Smooth muscle cell (in vitro differentiated cells): ENCODE measurements around the gene UBAC2. TPM values are rescaled to one million over a fixed set of nuclear protein-coding genes. Genes with fewer than 3 reads are reported as not detected.

Experiments used
- DNase-seq: peaks from one replicate; lab custom pipeline; 2025; ENCODE audit not compliant: unreplicated experiment; lab: John Stamatoyannopoulos, UW
- H2AFZ ChIP-seq: fragments of 200-600 bp; sonication (generic); 2 replicates; pipeline ENCODE4 v1.6.0; 2016; ENCODE audit warnings: antibody characterized with exemption, low read depth, mild to moderate bottlenecking
- H3F3A ChIP-seq: fragments of 200-600 bp; sonication (generic); 2 replicates; pipeline ENCODE4 v1.6.0; 2017; ENCODE audit warnings: antibody characterized with exemption, low read depth
- H3K27ac ChIP-seq: fragments of 200-600 bp; sonication (generic); 2 replicates; pipeline ENCODE4 v1.5.1; 2016; ENCODE audit warnings: low read depth, mild to moderate bottlenecking
- H3K27me3 ChIP-seq: fragments of 200-600 bp; sonication (generic); 2 replicates; pipeline ENCODE4 v1.6.1; 2016; ENCODE audit warnings: low read depth, mild to moderate bottlenecking
- H3K36me3 ChIP-seq: fragments of 200-600 bp; sonication (generic); 2 replicates; pipeline ENCODE4 v1.5.1; 2016; ENCODE audit warnings: low read depth
- H3K4me1 ChIP-seq: fragments of 200-600 bp; sonication (generic); 2 replicates; pipeline ENCODE4 v1.5.1; 2016; ENCODE audit warnings: low read depth
- H3K4me2 ChIP-seq: fragments of 200-600 bp; sonication (generic); 2 replicates; pipeline ENCODE4 v1.6.0; 2016; ENCODE audit warnings: mild to moderate bottlenecking
- H3K4me3 ChIP-seq: fragments of 200-600 bp; sonication (generic); 2 replicates; pipeline ENCODE4 v1.5.1; 2016; ENCODE audit warnings: mild to moderate bottlenecking
- H3K79me2 ChIP-seq: fragments of 200-600 bp; sonication (generic); 2 replicates; pipeline ENCODE4 v1.6.0; 2016; ENCODE audit warnings: low read depth, mild to moderate bottlenecking
- H3K9ac ChIP-seq: fragments of 200-600 bp; sonication (generic); 2 replicates; pipeline ENCODE4 v1.6.0; 2016; ENCODE audit warnings: low read depth
- H3K9me3 ChIP-seq: fragments of 200-600 bp; sonication (generic); replicated peaks from 2 replicates; pipeline ENCODE4 v1.5.1; 2016; ENCODE audit warnings: low read depth
- H4K20me1 ChIP-seq: fragments of 200-600 bp; sonication (generic); 2 replicates; pipeline ENCODE4 v1.6.0; 2016; ENCODE audit warnings: low read depth
- CTCF ChIP-seq: fragments of 200-600 bp; sonication (generic); IDR thresholded peaks from 2 replicates; pipeline ENCODE4 v1.5.1; 2017; ENCODE audit warnings: borderline replicate concordance, mild to moderate bottlenecking, antibody characterized with exemption; ENCODE audit not compliant: insufficient read depth, poor library complexity, severe bottlenecking
- WGBS: methylation state at CpG from one replicate; pipeline ENCODE4 v1.1.7; 2016; ENCODE audit warnings: low lambda C conversion rate; 5-methylcytosine and 5-hydroxymethylcytosine counted together
- polyA plus RNA-seq: library from polyadenylated mRNA; unstranded; fragments of >200 nt; fragmentation: Nextera tagmentation; extraction: Ambion mirVana; gene quantifications from 2 replicates; pipeline ENCODE4 v1.2.1, GENCODE V29; 2016
- total RNA-seq: library from RNA; depleted of rRNA; stranded (reverse); fragments of >200 nt; gene quantifications from 2 replicates; pipeline ENCODE4 v1.2.3, GENCODE V29; 2014

The UBAC2 gene
- total and polyA plus RNA-seq, 2 experiments from 2014 or later: 58.4 to 74.0 TPM

GRCh38 chr13:99196466-99197116, 4.1 kb upstream of the UBAC2 start:
- H3K27ac ChIP-seq: peak overlapping the region; percentile 49

GRCh38 chr13:99197117-99197651, 3.5 kb upstream of the UBAC2 start:
- DNase-seq: no peak
- Histone ChIP-seq H3K36me3 (no peaks in the 10 kb centered on the region), H3K9ac (no peak overlapping the region), H3K4me1 (peaks cover 8% of the 10 kb centered on the region), H4K20me1 (peaks cover 3% of the 10 kb centered on the region), H3K4me2 (no peak overlapping the region), H3F3A (peaks cover 3% of the 10 kb centered on the region), H2AFZ (no peak overlapping the region), H3K79me2 (peaks cover 4% of the 10 kb centered on the region), H3K4me3 (no peak overlapping the region), H3K27ac (peak overlapping the region; percentile 49), H3K27me3 (no peaks in the 10 kb centered on the region), H3K9me3 (no peaks in the 10 kb centered on the region)
- no peak for TF ChIP-seq CTCF
- WGBS: 72% methylated on average over 5 of the region's 5 CpGs

More at GRCh38 chr13:99196466-99197116, 4.1 kb upstream of the UBAC2 start:
- Histone ChIP-seq H3K9me3 (no peaks in the 10 kb centered on the region), H3K4me2 (no peak overlapping the region), H3K9ac (no peak overlapping the region), H3K36me3 (no peaks in the 10 kb centered on the region), H3F3A (peaks cover 3% of the 10 kb centered on the region), H3K27me3 (no peaks in the 10 kb centered on the region), H3K4me3 (no peak overlapping the region), H4K20me1 (no peaks in the 10 kb centered on the region), H3K79me2 (no peaks in the 10 kb centered on the region), H2AFZ (no peak overlapping the region), H3K4me1 (peaks cover 5% of the 10 kb centered on the region)
- 82% methylated on average over 5 of the region's 5 CpGs for WGBS
- no peak for DNase-seq
- TF ChIP-seq CTCF: no peak

- Histone ChIP-seq H2AFZ (peak overlapping the region; percentile 99), H3K27me3 (no peaks in the 10 kb centered on the region), H3K4me1 (peaks cover 14% of the 10 kb centered on the region), H3K4me2 (peak overlapping the region; percentile 82), H3K9ac (peak overlapping the region; percentile 92), H3K27ac (peak overlapping the region; percentile 90), H3K4me3 (peak overlapping the region; percentile 83), H3F3A (peaks cover 3% of the 10 kb centered on the region), H3K79me2 (peaks cover 29% of the 10 kb centered on the region), H3K9me3 (no peaks in the 10 kb centered on the region), H3K36me3 (no peaks in the 10 kb centered on the region), H4K20me1 (peaks cover 27% of the 10 kb centered on the region)
- no peak for TF ChIP-seq CTCF
- no peak for DNase-seq
- WGBS: 5% methylated on average over 30 of the region's 37 CpGs
Measured at GRCh38 chr13:99199541-99200431, 868 bp upstream of the UBAC2 start.
